ENCODE data around the gene GNG2.

DNA sequence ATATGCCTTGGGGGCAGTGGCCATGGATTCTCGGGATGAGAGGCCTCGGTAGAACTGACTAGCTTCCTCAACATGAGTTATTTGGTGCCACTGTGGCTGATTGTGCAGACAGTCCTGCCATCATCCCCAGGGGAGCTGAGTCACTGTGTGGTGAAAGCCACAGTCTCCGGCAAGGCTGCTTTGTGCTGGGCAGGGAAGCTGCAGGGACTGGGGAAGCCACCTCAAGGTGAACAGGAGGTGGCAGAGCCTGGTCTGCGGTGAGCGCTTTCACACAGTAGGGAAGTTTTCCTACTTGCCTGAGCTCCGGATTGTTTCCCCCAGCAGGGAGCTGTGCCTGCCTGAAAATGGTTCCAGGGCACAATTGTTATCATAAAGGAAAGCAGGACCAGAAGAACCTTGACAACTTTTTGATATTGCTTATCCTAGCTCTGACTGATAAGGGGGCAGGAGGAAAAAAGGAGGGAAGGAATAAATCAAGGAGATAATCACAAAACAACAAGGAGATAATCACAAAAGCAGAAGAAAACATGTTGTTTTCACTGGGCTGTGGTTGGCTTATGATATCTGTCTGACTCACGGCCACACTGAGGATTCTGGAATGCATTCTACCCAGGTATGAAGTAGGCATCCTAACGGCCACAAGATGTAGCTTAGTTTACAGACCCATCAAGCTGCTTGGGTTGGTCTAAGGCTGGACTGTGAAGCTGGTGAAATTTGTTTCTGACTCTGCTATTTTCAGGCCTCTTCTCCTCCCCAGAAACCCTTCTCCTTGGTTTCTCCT lies 32.2 kb upstream of the GNG2 start:
- no peak for TF ChIP-seq HDAC2 (IDR thresholded peaks at IDR 0.05; ENCODE audit: borderline replicate concordance in 1 of 2, low read depth in 2 of 2, low read length in 2 of 2)
- no peak for TF ChIP-seq POLR2A (IDR thresholded peaks at IDR 0.05; ENCODE audit: control extremely low read depth in 1 of 2, low read depth in 2 of 2, low read length in 2 of 2)
- TF ChIP-seq PHF8 (conservative IDR thresholded peaks at IDR 0.05; ENCODE audit: low read depth, low read length) = no peak
- TF ChIP-seq, protein P1, sequence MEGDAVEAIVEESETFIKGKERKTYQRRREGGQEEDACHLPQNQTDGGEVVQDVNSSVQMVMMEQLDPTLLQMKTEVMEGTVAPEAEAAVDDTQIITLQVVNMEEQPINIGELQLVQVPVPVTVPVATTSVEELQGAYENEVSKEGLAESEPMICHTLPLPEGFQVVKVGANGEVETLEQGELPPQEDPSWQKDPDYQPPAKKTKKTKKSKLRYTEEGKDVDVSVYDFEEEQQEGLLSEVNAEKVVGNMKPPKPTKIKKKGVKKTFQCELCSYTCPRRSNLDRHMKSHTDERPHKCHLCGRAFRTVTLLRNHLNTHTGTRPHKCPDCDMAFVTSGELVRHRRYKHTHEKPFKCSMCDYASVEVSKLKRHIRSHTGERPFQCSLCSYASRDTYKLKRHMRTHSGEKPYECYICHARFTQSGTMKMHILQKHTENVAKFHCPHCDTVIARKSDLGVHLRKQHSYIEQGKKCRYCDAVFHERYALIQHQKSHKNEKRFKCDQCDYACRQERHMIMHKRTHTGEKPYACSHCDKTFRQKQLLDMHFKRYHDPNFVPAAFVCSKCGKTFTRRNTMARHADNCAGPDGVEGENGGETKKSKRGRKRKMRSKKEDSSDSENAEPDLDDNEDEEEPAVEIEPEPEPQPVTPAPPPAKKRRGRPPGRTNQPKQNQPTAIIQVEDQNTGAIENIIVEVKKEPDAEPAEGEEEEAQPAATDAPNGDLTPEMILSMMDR (IDR thresholded peaks at IDR 0.05; ENCODE audit: control extremely low read depth in 1 of 3, insufficient read depth in 1 of 3, low read depth in 1 of 3, low read length in 3 of 3) = no peak
- TF ChIP-seq, protein P2, sequence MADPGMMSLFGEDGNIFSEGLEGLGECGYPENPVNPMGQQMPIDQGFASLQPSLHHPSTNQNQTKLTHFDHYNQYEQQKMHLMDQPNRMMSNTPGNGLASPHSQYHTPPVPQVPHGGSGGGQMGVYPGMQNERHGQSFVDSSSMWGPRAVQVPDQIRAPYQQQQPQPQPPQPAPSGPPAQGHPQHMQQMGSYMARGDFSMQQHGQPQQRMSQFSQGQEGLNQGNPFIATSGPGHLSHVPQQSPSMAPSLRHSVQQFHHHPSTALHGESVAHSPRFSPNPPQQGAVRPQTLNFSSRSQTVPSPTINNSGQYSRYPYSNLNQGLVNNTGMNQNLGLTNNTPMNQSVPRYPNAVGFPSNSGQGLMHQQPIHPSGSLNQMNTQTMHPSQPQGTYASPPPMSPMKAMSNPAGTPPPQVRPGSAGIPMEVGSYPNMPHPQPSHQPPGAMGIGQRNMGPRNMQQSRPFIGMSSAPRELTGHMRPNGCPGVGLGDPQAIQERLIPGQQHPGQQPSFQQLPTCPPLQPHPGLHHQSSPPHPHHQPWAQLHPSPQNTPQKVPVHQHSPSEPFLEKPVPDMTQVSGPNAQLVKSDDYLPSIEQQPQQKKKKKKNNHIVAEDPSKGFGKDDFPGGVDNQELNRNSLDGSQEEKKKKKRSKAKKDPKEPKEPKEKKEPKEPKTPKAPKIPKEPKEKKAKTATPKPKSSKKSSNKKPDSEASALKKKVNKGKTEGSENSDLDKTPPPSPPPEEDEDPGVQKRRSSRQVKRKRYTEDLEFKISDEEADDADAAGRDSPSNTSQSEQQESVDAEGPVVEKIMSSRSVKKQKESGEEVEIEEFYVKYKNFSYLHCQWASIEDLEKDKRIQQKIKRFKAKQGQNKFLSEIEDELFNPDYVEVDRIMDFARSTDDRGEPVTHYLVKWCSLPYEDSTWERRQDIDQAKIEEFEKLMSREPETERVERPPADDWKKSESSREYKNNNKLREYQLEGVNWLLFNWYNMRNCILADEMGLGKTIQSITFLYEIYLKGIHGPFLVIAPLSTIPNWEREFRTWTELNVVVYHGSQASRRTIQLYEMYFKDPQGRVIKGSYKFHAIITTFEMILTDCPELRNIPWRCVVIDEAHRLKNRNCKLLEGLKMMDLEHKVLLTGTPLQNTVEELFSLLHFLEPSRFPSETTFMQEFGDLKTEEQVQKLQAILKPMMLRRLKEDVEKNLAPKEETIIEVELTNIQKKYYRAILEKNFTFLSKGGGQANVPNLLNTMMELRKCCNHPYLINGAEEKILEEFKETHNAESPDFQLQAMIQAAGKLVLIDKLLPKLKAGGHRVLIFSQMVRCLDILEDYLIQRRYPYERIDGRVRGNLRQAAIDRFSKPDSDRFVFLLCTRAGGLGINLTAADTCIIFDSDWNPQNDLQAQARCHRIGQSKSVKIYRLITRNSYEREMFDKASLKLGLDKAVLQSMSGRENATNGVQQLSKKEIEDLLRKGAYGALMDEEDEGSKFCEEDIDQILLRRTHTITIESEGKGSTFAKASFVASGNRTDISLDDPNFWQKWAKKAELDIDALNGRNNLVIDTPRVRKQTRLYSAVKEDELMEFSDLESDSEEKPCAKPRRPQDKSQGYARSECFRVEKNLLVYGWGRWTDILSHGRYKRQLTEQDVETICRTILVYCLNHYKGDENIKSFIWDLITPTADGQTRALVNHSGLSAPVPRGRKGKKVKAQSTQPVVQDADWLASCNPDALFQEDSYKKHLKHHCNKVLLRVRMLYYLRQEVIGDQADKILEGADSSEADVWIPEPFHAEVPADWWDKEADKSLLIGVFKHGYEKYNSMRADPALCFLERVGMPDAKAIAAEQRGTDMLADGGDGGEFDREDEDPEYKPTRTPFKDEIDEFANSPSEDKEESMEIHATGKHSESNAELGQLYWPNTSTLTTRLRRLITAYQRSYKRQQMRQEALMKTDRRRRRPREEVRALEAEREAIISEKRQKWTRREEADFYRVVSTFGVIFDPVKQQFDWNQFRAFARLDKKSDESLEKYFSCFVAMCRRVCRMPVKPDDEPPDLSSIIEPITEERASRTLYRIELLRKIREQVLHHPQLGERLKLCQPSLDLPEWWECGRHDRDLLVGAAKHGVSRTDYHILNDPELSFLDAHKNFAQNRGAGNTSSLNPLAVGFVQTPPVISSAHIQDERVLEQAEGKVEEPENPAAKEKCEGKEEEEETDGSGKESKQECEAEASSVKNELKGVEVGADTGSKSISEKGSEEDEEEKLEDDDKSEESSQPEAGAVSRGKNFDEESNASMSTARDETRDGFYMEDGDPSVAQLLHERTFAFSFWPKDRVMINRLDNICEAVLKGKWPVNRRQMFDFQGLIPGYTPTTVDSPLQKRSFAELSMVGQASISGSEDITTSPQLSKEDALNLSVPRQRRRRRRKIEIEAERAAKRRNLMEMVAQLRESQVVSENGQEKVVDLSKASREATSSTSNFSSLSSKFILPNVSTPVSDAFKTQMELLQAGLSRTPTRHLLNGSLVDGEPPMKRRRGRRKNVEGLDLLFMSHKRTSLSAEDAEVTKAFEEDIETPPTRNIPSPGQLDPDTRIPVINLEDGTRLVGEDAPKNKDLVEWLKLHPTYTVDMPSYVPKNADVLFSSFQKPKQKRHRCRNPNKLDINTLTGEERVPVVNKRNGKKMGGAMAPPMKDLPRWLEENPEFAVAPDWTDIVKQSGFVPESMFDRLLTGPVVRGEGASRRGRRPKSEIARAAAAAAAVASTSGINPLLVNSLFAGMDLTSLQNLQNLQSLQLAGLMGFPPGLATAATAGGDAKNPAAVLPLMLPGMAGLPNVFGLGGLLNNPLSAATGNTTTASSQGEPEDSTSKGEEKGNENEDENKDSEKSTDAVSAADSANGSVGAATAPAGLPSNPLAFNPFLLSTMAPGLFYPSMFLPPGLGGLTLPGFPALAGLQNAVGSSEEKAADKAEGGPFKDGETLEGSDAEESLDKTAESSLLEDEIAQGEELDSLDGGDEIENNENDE (IDR thresholded peaks at IDR 0.05; ENCODE audit: insufficient replicate concordance, low read length) = no peak
- no peak for TF ChIP-seq JUN (IDR thresholded peaks at IDR 0.05; ENCODE audit: low read depth, low read length)
- TF ChIP-seq TBP (IDR thresholded peaks at IDR 0.05; ENCODE audit: low read depth, low read length) = no peak
- TF ChIP-seq ZNF274 (IDR thresholded peaks at IDR 0.05; ENCODE audit: borderline replicate concordance, extremely low read depth, low read length) = no peak
- no peak for TF ChIP-seq TAF1 (IDR thresholded peaks at IDR 0.05; ENCODE audit: low read depth, low read length)
